BLaER1 (cell line): ENCODE results near the gene FKBP14.

ENCODE experiments used
- H3K27ac ChIP-seq: shearing (Covaris generic); formaldehyde crosslinking; 2 replicates; pipeline ENCODE4 v1.8.1; 2022
- H3K27me3 ChIP-seq: shearing (Covaris generic); formaldehyde crosslinking; 2 replicates; pipeline ENCODE4 v1.8.1; 2022
- H3K36me3 ChIP-seq: shearing (Covaris generic); formaldehyde crosslinking; 2 replicates; pipeline ENCODE4 v1.8.1; 2022
- H3K4me1 ChIP-seq: shearing (Covaris generic); formaldehyde crosslinking; 2 replicates; pipeline ENCODE4 v1.8.1; 2022
- H3K4me2 ChIP-seq: shearing (Covaris generic); formaldehyde crosslinking; 2 replicates; pipeline ENCODE4 v1.8.1; 2022
- H3K4me3 ChIP-seq: shearing (Covaris generic); formaldehyde crosslinking; 2 replicates; pipeline ENCODE4 v1.8.1; 2022
- H3K9ac ChIP-seq: shearing (Covaris generic); formaldehyde crosslinking; 2 replicates; pipeline ENCODE4 v1.8.1; 2022
- H3K9me3 ChIP-seq: shearing (Covaris generic); formaldehyde crosslinking; 2 replicates; pipeline ENCODE4 v1.8.1; 2022
- H4K20me1 ChIP-seq: shearing (Covaris generic); formaldehyde crosslinking; 2 replicates; pipeline ENCODE4 v1.8.1; 2022
- Cebpa-rat ChIP-seq: shearing (Covaris generic); IDR thresholded peaks from 2 replicates; pipeline ENCODE4 v1.8.1; 2022

Gene FKBP14

GRCh38 chr7:30034501-30034900, 8.0 kb upstream of the FKBP14 start:
- Histone ChIP-seq H3K4me3 (no peak overlapping the region), H3K4me1 (peaks cover 31% of the 10 kb centered on the region), H3K9me3 (no peaks in the 10 kb centered on the region), H3K27ac (no peak overlapping the region), H4K20me1 (peaks cover 54% of the 10 kb centered on the region), H3K4me2 (no peak overlapping the region), H3K9ac (no peak overlapping the region), H3K27me3 (no peaks in the 10 kb centered on the region), H3K36me3 (peaks cover 20% of the 10 kb centered on the region)
- TF ChIP-seq Cebpa-rat = no peak

DNA sequence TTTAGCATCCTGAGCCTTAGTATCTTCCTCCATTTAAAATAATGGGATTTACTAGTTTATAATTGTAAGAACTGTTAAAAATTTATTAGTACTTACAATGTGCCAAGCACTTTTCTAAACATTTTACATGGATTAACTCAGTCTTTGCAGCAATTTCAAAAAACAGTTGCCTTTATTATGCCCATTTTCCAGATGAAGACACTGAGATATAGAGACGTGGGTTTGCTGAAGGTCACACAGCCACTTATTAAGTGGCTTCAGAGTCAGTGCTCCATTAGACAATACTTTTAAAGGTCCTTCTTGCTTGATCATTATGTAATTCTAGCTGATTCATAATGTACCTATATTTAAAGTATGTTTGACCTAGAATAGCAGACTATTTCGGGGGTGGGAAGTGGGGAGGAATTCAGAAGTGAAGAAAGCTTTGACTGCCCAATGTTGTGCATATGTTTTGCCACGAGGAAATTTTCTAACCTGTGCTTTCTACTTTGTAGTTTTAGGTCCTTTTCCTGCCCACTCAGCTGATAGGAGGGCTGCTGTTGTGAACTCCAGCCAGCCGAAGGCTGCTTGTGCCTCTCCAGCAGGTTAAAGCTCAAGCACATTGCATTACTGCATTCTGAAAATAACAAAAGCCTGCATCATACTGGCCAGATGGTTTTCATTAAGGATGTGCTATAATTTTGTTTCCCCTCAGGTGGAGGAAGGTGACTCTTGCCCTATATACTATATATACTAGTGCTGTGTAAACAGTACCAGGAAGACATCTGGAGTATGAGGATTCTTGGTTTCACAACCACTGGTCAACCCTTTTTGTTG, 6.0 kb upstream of the FKBP14 start:
- Histone ChIP-seq H3K4me1 (peaks cover 38% of the 10 kb centered on the region), H3K9me3 (no peaks in the 10 kb centered on the region), H3K9ac (no peak overlapping the region), H3K36me3 (peaks cover 16% of the 10 kb centered on the region), H3K27ac (no peak overlapping the region), H3K4me3 (no peak overlapping the region), H3K4me2 (peak overlapping the region; percentile 36), H4K20me1 (peaks cover 58% of the 10 kb centered on the region), H3K27me3 (no peaks in the 10 kb centered on the region)
- no peak for TF ChIP-seq Cebpa-rat

GRCh38 chr7:30029696-30030095, 3.2 kb upstream of the FKBP14 start:
- Histone ChIP-seq H3K27me3 (no peaks in the 10 kb centered on the region), H3K4me2 (peak overlapping the region; percentile 88), H3K4me3 (peak overlapping the region; percentile 92), H3K4me1 (peaks cover 53% of the 10 kb centered on the region), H3K36me3 (peaks cover 8% of the 10 kb centered on the region), H3K9me3 (no peaks in the 10 kb centered on the region), H4K20me1 (peaks cover 43% of the 10 kb centered on the region), H3K27ac (no peak overlapping the region), H3K9ac (peak overlapping the region; percentile 86)
- no peak for TF ChIP-seq Cebpa-rat

DNA sequence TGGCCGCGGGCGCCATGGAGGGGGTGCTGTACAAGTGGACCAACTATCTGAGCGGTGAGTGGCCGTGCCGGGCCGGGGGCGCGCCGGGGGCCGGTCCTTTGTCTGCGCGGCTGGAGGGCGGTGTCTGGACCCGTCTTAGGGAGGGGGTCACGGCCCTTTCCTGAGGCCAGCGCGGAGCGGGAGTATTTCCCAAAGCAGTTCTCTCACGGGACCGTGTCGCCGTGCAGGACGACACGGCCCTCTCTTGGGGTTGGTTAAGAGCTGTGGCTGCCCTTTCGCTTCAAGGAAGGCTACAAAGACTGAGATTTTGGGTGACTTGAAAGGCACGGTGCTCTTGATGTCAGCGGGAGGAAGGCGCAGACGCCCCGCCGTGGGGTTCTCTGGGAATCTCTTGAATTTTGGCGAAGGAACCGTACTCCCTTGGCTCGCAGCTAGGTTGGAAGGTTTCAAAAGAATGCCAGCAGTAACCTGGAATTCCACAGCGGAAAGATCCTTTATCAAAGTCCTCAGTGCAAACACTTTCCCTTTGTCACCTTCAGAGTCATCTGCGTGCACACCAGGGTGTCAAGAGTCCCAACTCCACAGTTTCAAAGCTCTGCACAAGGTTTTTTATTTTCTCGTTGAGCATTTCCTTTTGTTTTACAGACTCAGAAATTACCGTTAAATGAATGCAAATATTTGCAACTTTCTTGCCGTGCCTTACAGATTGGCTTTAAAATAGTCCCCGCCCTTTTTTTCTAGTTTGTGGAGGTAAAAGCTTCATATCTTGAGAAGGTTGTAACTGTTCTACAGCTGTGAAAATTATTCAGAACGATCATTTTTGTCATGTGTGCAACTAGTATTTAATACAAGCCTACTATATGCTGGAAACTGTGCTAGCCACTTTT, 2.5 kb upstream of the FKBP14 start:
- H3K4me3 ChIP-seq = peak overlapping the region; percentile 92
- H3K27me3 ChIP-seq = no peaks in the 10 kb centered on the region
- peaks cover under 1% of the 10 kb centered on the region for H3K36me3 ChIP-seq
- H3K4me1 ChIP-seq = peaks cover 60% of the 10 kb centered on the region
- peak overlapping the region; percentile 86 for H3K9ac ChIP-seq
- peaks cover 43% of the 10 kb centered on the region for H4K20me1 ChIP-seq
- peak overlapping the region; percentile 79 for H3K27ac ChIP-seq
- TF ChIP-seq Cebpa-rat = no peak
- H3K9me3 ChIP-seq = no peaks in the 10 kb centered on the region
- H3K4me2 ChIP-seq = peak overlapping the region; percentile 88

DNA sequence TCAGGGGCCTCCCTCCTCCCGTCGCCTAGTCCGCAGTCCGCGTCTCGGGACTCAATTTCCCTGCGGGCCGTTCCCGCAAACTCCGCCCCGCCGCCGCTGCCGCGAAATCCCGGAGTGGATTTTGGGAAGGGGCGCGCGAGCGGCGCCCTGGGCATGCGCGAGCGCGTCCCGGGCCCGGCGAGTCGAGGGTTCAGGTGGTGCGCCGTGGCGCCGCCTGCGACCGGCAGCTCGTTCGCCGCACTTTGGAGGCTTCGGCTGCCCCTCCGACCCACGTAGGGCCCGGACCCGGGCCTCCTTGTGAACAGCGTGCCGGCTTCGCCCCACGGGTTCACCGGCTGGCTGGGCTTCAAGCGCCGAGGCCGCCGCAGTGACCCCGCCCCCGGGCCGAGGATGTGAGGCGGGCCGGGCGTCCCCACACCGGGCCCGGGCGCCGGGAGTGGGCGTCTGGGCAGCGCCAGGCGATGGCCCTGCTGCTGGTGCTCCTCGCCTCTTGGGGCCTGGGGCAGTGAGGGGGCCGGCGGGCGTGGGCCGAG, 1.8 kb upstream of the FKBP14 start, which contains the start of gene PLEKHA8:
PLEKHA8 (plus strand) TSS at position 197 of the 533 bp plus-strand sequence. CDS start 351 bp downstream, outside the sequence.
- Histone ChIP-seq H3K4me3 (peak within 1 kb of the TSS; percentile 92), H3K4me1 (peaks cover 67% of the 10 kb centered on the region), H3K4me2 (peak within 1 kb of the TSS; percentile 88), H3K9me3 (no peaks in the 10 kb centered on the region), H3K36me3 (no peaks in the 10 kb centered on the region; the same call in 1 of the 2 replicates), H4K20me1 (peaks cover 42% of the 10 kb centered on the region), H3K27me3 (no peaks in the 10 kb centered on the region), H3K9ac (peak within 1 kb of the TSS; percentile 86), H3K27ac (peak within 1 kb of the TSS; percentile 79)
- TF ChIP-seq Cebpa-rat = no peak

DNA sequence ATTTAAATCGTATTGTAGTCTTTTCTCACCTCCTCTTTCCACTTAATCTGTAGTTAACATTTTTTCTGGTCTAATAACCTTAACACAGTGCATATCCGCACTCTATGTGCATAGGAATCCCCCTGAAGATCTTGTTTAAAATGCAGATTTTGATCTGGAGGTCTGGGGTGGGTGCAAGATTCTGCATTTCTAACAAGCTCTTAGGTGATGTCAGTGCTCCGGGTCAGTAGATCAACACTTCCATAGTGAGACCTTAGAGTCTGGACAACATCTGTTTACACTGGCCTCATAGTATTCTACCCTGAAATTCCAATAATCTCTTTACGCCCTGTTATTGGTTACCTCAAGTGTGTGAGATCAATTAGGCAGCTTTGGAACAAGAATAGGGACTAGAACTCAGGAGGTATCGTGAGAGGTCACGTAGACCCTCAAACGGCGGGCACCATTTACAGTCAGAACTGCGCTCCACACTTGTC, 1.3 kb upstream of the FKBP14 start:
- Histone ChIP-seq H4K20me1 (peaks cover 37% of the 10 kb centered on the region), H3K4me1 (peaks cover 66% of the 10 kb centered on the region), H3K36me3 (no peaks in the 10 kb centered on the region; the same call in 1 of the 2 replicates), H3K9me3 (no peaks in the 10 kb centered on the region), H3K4me3 (peak overlapping the region; percentile 92), H3K4me2 (peak overlapping the region; percentile 88), H3K9ac (peak overlapping the region; percentile 86), H3K27ac (no peak overlapping the region), H3K27me3 (no peaks in the 10 kb centered on the region)
- no peak for TF ChIP-seq Cebpa-rat

DNA sequence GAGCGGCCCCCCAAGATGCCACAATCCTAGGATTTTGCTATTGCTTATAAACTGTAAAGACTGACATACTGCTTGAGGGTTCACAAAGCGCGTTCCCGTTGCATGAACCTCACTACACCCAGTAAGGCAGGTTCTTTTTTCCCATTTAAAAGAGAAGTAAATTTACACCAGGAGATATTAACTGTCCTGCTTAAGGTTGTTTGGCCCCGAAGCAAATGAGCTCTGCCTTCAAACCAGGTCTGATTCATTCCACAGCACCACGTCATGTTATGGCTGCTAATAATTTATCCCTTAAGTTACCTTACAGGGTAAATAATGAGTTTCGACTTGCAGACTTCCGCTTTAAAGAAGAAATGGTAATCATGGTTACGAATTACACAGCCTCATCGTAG, 559 bp upstream of the FKBP14 start:
- peaks cover 30% of the 10 kb centered on the region for H4K20me1 ChIP-seq
- no peak for TF ChIP-seq Cebpa-rat
- H3K9ac ChIP-seq = peak overlapping the region; percentile 69
- H3K9me3 ChIP-seq = no peaks in the 10 kb centered on the region
- no peak overlapping the region for H3K27ac ChIP-seq
- H3K36me3 ChIP-seq = no peaks in the 10 kb centered on the region
- H3K27me3 ChIP-seq = no peaks in the 10 kb centered on the region
- H3K4me2 ChIP-seq = peak overlapping the region; percentile 88
- H3K4me3 ChIP-seq = peak overlapping the region; percentile 92
- peaks cover 59% of the 10 kb centered on the region for H3K4me1 ChIP-seq

GRCh38 chr7:30023524-30023923, 3.0 kb downstream of the FKBP14 start:
- Histone ChIP-seq H3K27me3 (no peaks in the 10 kb centered on the region), H3K9ac (no peak overlapping the region), H3K4me2 (peak overlapping the region; percentile 17; the same call in 1 of the 2 replicates), H3K27ac (no peak overlapping the region), H3K4me3 (no peak overlapping the region), H3K36me3 (peaks cover 6% of the 10 kb centered on the region), H3K4me1 (peaks cover 33% of the 10 kb centered on the region), H3K9me3 (no peaks in the 10 kb centered on the region), H4K20me1 (no peaks in the 10 kb centered on the region)
- no peak for TF ChIP-seq Cebpa-rat

DNA sequence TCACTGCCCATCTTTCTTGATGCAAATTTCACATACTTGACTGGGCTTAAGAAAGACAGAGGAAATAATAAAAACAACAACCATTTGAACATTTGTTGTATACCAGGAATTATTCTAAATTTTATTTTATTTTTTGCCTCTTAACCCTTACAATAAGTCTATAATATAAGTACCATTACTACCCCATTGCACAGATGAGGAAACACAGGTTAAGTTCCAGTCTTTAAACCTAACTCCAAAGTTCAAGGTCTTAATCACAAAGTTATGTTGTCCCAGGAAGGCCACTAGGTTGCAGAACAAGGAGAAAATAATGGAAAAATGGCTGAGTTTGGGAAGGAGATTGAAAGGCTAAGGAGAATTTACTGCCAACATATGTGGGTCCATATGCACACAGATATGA, 3.5 kb downstream of the FKBP14 start:
- Histone ChIP-seq H3K9me3 (no peaks in the 10 kb centered on the region), H3K36me3 (peaks cover 11% of the 10 kb centered on the region), H3K4me3 (no peak overlapping the region), H3K27ac (no peak overlapping the region), H3K4me1 (peaks cover 33% of the 10 kb centered on the region), H3K4me2 (peak overlapping the region; percentile 17; the same call in 1 of the 2 replicates), H3K27me3 (no peaks in the 10 kb centered on the region), H4K20me1 (no peaks in the 10 kb centered on the region), H3K9ac (no peak overlapping the region)
- TF ChIP-seq Cebpa-rat = no peak
